Head of caudate nucleus (tissue), 42 donors: ENCODE results near the gene ABCA2.
"Not testable (repeated sequence)": the region's sequence is repeated elsewhere in the genome, so short reads cannot be mapped to it uniquely, and the experiment has no call there.

Experiments used
- DNase-seq, 42 donors: peaks; one replicate each; pipeline versions ENCODE4 v3.0.0 to v3.0.0-alpha.2; 2020 to 2021; ENCODE audit warnings: mixed read lengths in 7 of 42
- intact Hi-C: fragments of 100-400 bp; cut with DNase I; formaldehyde crosslinking; loops from one replicate; pipeline ENCODE4 v1.15.0; 2022

ABCA2 gene

DNA sequence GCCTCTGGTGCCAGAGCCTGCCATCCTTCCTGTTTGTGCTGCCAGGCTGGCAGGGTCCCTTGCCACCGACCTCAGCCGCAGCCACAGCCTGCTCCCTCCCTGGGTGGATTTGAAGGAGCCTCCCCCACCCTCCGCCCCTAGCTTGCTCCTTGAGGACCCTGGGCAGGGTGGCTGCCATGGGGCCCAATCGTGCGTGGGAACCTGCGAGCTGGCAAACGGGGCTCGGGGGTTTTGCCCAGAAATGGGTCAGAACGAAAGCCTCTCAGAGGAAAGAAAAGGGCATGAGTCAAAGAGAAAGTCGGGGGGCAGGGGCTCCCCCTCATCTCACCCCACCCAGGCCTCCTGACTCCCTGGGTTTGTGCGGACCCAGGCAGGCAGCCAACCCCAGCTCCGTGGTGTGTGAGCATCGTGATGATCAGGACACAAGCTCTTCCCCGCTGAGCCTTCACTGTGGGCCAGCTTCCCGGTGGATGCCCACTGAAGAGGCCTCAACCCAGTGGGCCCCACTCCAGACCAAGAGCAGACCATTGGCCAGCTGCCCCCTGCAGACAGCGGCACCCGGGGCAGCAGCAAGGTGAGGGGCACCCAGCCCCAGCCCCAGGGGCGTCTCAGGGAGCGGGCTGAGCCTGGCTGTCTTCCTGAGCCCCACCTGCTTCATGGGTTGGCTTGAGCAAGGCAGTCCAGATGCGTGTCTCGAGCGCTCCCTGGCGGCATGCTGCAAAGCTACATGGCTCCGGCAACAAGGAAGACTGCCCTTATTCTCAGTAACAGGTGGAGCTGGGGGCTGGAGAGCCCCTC is 6.9 kb upstream of the ABCA2 start:
- DNase-seq: peak; percentile 81 to 95 (median 90)
- intact Hi-C loops: loop anchor here (5.0 kb wide), 2 partner anchors 83 to 248 kb away; partner anchors contain the start of gene LCN12

- intact Hi-C loops: no loop called here
- no peak for DNase-seq
Observed at GRCh38 chr9:137034039-137034708, 6.1 kb upstream of the ABCA2 start.

GRCh38 chr9:137033481-137033880 is 5.4 kb upstream of the ABCA2 start:
- intact Hi-C loops, DNase-seq: not testable (repeated sequence)

DNA sequence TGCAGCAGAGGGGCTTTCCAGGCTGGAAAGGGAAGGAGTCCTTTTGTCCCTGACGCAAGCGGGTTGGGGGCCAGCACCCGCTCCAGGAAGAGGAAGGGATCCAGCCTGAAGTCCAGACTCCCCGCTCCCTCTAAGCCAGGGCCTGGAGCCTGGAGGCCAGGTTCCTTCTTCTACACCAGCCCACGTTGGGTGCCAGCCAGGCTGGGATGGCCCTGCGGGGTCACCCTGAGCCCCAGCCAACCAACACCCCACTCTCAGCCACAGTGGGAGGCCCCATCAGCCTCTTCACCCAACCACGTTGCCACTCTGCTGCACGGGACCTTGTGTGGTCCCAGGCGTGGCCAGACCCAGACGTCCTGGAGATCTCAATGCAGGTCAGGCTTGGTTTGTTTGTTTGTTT is 4.8 kb upstream of the ABCA2 start:
- DNase-seq: no peak

DNA sequence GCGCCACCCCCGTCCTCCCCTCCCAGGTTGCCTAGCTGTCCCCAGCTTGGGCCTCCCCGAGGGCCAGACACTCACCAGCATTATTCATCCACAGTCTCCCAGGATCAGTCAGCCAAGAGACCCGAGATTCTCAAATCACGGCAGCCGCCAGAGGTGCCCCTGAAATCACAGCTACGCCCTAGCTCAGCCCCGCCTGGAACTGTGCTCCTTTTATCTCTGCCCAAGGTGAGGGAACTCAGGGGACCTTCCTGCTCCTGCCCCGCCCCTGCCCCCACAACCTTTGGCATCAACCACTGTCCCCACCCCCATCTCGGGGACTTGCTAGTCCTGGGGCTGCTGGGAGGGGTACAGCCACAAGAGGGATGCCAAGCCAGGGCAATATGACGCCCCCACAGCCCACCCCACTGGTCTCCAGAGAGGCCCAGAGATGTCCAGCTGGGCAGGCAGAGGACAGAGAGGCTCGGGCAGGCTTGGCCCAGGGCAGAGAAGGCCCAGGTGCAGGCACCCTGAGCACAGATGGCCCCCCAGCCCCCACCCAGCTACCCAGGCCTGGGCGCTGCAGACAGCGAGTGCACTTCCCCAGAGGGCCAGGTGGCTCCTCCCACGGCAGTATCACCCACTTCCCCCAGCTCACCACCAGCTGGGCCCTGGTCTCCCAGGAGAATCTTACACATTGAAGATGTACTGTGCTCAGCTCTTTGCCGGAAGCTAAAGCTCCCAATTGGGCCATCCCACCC is 4.0 kb upstream of the ABCA2 start, which contains the start of gene FUT7:
Gene FUT7 (minus strand): TSS at position 185 of the 737 bp plus-strand sequence. CDS start 97 bp downstream, at position 88.
- DNase-seq: no peak
- intact Hi-C loops: no loop called here

More for the DNA sequence above, 4.8 kb upstream of the ABCA2 start:
- intact Hi-C loops: no loop called here

GRCh38 chr9:137030538-137031527 is 2.8 kb upstream of the ABCA2 start:
- intact Hi-C loops: no loop called here
- DNase-seq: peak in 1 of 42 donors; percentile 42

- intact Hi-C loops: no loop called here
- DNase-seq: no peak
Observed at GRCh38 chr9:137030006-137030405, 2.0 kb upstream of the ABCA2 start.

GRCh38 chr9:137029058-137029936 is 1.3 kb upstream of the ABCA2 start:
- DNase-seq: peak; percentile 69 to 95 (median 87)
- intact Hi-C loops: no loop called here

GRCh38 chr9:137028263-137029057 is 423 bp upstream of the ABCA2 start:
- peak; percentile 53 to 90 (median 81) for DNase-seq
- intact Hi-C loops: no loop called here

DNA sequence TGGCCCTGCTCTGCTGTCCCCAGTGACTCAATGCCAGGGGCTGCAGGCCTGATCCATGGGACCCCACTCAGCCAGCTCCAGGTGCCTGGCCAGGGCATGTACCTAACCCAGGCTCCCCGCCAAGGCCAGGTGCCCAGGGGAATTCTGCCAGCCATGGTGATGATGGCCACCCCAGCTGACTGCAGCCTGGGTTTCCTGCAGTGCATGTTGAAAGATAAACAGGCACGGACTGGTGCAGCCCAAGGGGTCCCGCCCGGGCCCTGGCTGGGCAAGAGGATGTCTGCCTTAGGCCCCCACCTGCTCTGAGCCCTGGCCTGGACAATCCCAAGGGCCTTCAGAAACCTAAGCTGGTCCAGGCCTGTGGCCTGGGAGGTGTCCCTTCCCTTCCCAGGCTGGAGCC is 1.2 kb downstream of the ABCA2 start:
- DNase-seq: peak in 6 of 42 donors; percentile 16 to 58 (median 40)
- intact Hi-C loops: no loop called here

DNA sequence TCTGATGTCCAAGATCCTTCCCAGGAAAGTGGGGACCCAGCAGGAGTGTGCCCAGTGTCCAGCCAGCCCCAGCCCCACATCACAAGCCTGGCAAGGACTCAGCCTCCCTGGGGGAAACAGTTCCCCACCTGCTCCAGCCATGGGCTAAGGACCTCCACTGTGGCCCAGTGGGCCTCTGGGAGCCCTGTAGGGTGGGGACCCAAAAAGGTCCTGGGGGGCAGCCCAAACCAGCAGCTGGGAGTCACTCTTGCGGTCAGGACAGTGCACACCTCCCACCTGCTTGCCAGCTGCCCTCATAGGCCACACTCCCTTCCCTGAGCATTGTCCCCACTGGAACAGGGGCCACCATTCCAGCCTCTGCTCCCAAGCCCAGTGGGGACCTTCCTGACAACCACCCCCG is 1.7 kb downstream of the ABCA2 start:
- intact Hi-C loops: no loop called here
- peak in 1 of 42 donors; percentile 40 for DNase-seq

DNA sequence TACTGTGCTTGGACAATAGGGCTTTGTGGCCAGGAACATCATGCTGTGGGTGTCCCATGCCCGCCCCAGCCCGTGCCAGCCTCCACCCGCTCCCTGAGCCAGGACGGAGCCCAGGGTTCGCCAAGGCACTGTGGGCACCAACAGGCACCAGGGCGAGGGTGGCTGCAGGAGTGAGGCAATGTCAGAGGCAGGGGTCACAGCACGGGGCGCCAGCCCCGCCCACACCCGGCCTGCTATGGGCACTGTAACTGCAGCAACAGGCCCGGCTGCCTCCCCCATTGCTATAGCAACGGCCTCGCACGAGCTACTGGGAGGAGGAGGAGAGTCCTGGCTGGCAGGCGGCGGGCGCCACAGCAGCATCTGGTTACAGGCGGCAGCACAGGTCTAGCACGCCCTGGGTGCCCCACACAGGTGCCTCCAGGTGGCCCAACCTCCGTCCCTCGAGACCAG is 2.5 kb downstream of the ABCA2 start:
- intact Hi-C loops: no loop called here
- DNase-seq: peak; percentile 94 to 100 (median 99)

GRCh38 chr9:137023583-137023991 is 4.5 kb downstream of the ABCA2 start:
- intact Hi-C loops: no loop called here
- peak in 40 of 42 donors; percentile 36 to 92 (median 70) for DNase-seq

- intact Hi-C loops: no loop called here
- peak in 3 of 42 donors; percentile 31 to 42 (median 35) for DNase-seq
Observed at GRCh38 chr9:137023157-137023556, 4.9 kb downstream of the ABCA2 start.

GRCh38 chr9:137022662-137023008 is 5.4 kb downstream of the ABCA2 start:
- intact Hi-C loops: no loop called here

DNA sequence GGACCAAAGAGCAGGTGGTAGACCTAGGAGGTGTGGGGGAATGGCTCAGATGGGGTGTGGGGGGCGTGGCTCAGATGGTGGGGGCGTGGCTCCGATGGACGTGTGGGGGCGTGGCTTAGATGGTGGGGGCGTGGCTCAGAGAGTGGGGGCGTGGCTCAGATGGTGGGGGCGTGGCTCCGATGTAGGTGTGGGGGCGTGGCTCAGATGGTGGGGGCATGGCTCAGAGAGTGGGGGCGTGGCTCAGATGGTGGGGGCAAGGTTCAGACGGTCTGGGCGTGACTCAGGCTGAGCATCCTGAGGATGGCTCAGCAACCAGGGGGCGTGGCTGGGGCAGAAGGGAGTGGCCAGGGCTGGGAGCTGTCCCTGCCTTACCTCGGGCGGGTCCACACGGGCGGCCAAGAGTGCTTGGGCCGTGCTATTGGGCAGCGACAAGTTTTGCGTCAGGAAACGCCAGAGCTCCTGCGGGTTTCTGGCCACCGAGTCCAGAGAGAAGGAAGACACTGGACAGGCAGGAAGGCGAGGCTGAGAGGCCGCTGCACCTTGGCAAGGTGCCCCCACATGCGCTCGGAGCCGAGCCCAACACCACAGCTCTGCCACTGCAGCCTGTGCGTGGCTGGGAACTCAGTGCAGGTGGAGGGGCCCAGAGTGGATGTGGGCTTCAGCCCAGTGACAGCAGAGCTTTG is 5.9 kb downstream of the ABCA2 start:
- intact Hi-C loops: no loop called here
- peak; percentile 60 to 97 (median 89) for DNase-seq

More at GRCh38 chr9:137022662-137023008, 5.4 kb downstream of the ABCA2 start:
- no peak for DNase-seq
